Measurements from ENCODE around the gene KRTAP2-1. TPM values are rescaled to one million over a fixed set of nuclear protein-coding genes. Genes with fewer than 3 reads are reported as not detected.
"Not testable (repeated sequence)": the region's sequence is repeated elsewhere in the genome, so short reads cannot be mapped to it uniquely, and the experiment has no call there.

Gene KRTAP2-1
- not detected in 2 replicates for polyA plus RNA-seq (2013)

- H3K18ac ChIP-seq (ENCODE audit: low read length): peak within 1 kb of the TSS; percentile 57
- H3K4ac ChIP-seq (ENCODE audit: low read depth, low read length): peak within 1 kb of the TSS; percentile 52
- not testable (repeated sequence) for H4K12ac ChIP-seq (ENCODE audit: low read depth, low read length); H3K9me3 ChIP-seq (ENCODE audit: insufficient read depth, low read depth, low read length); H3K27me3 ChIP-seq (ENCODE audit: insufficient read depth, low read length); H3K4me1 ChIP-seq (ENCODE audit: control insufficient read depth in 1 of 2, insufficient read depth in 2 of 2, low read length in 2 of 2); H3K9ac ChIP-seq (ENCODE audit: low read length); H3K4me2 ChIP-seq (ENCODE audit: low read length); H3K4me3 ChIP-seq (ENCODE audit: low read depth, low read length); H3K79me2 ChIP-seq (ENCODE audit: control insufficient read depth, insufficient read depth, low read length, poor library complexity); H3K79me1 ChIP-seq (ENCODE audit: low read length); DNase-seq; H3K23ac ChIP-seq (ENCODE audit: low read length); H3K36me3 ChIP-seq (ENCODE audit: control insufficient read depth in 1 of 2, insufficient read depth in 2 of 2, low read length in 2 of 2); H2AFZ ChIP-seq (ENCODE audit: insufficient read depth, low read length, poor library complexity)
- peak within 1 kb of the TSS; percentile 23 for H4K8ac ChIP-seq (ENCODE audit: low read depth, low read length)
- H3K27ac ChIP-seq (ENCODE audit: low read depth, low read length): peak within 1 kb of the TSS; percentile 81
- H3K14ac ChIP-seq (ENCODE audit: low read length): peak within 1 kb of the TSS; percentile 66
- H2BK12ac ChIP-seq (ENCODE audit: low read length): peak within 1 kb of the TSS; percentile 88
- H2BK120ac ChIP-seq (ENCODE audit: insufficient read depth, low read length, poor library complexity): peak within 1 kb of the TSS; percentile 84
- H2AK5ac ChIP-seq (ENCODE audit: low read length): peak within 1 kb of the TSS; percentile 54
- WGBS (ENCODE audit: extremely low coverage, insufficient coverage, insufficient read length): no CpG with 5 or more reads among the region's 33 CpGs
- peak within 1 kb of the TSS; percentile 84 for H2BK5ac ChIP-seq (ENCODE audit: low read depth, low read length, poor library complexity)
- H4K91ac ChIP-seq (ENCODE audit: low read depth, low read length): peak within 1 kb of the TSS; percentile 72
Measured at GRCh38 chr17:41046735-41047465, at the start of gene KRTAP2-1. KRTAP2-1 (minus strand) TSS chr17:41047316; CDS start chr17:41047267, 49 bp downstream.

- H3K23ac ChIP-seq (ENCODE audit: low read length): no peak overlapping the region
- H3K27ac ChIP-seq (ENCODE audit: low read depth, low read length): no peak overlapping the region
- H2BK120ac ChIP-seq (ENCODE audit: insufficient read depth, low read length, poor library complexity): no peak overlapping the region
- no peak overlapping the region for H2BK12ac ChIP-seq (ENCODE audit: low read length)
- no peak overlapping the region for H4K12ac ChIP-seq (ENCODE audit: low read depth, low read length)
- no peak for DNase-seq
- H3K9me3 ChIP-seq (ENCODE audit: insufficient read depth, low read depth, low read length): peaks cover 2% of the 10 kb centered on the region
- no peak overlapping the region for H2AK5ac ChIP-seq (ENCODE audit: low read length)
- no peaks in the 10 kb centered on the region for H3K79me2 ChIP-seq (ENCODE audit: control insufficient read depth, insufficient read depth, low read length, poor library complexity)
- H4K8ac ChIP-seq (ENCODE audit: low read depth, low read length): no peak overlapping the region
- WGBS (ENCODE audit: extremely low coverage, insufficient coverage, insufficient read length): no CpG with 5 or more reads among the region's 7 CpGs
- no peaks in the 10 kb centered on the region for H3K27me3 ChIP-seq (ENCODE audit: insufficient read depth, low read length)
- no peak overlapping the region for H3K4ac ChIP-seq (ENCODE audit: low read depth, low read length)
- H4K91ac ChIP-seq (ENCODE audit: low read depth, low read length): no peak overlapping the region
- H2AFZ ChIP-seq (ENCODE audit: insufficient read depth, low read length, poor library complexity): no peak overlapping the region
- H3K9ac ChIP-seq (ENCODE audit: low read length): no peak overlapping the region
- no peaks in the 10 kb centered on the region for H3K79me1 ChIP-seq (ENCODE audit: low read length)
- no peak overlapping the region for H3K4me2 ChIP-seq (ENCODE audit: low read length)
- H3K18ac ChIP-seq (ENCODE audit: low read length): no peak overlapping the region
- no peak overlapping the region for H3K4me3 ChIP-seq (ENCODE audit: low read depth, low read length)
- no peaks in the 10 kb centered on the region for H3K36me3 ChIP-seq (ENCODE audit: control insufficient read depth in 1 of 2, insufficient read depth in 2 of 2, low read length in 2 of 2)
- H3K4me1 ChIP-seq (ENCODE audit: control insufficient read depth in 1 of 2, insufficient read depth in 2 of 2, low read length in 2 of 2): no peaks in the 10 kb centered on the region
- H3K14ac ChIP-seq (ENCODE audit: low read length): no peak overlapping the region
- H2BK5ac ChIP-seq (ENCODE audit: low read depth, low read length, poor library complexity): no peak overlapping the region
Measured at GRCh38 chr17:41096055-41096454, 48.9 kb upstream of the KRTAP2-1 start.

GRCh38 chr17:41088760-41089352 is 41.7 kb upstream of the KRTAP2-1 start:
- not testable (repeated sequence) for H3K4ac ChIP-seq (ENCODE audit: low read depth, low read length); H3K18ac ChIP-seq (ENCODE audit: low read length); H3K4me2 ChIP-seq (ENCODE audit: low read length); H3K79me2 ChIP-seq (ENCODE audit: control insufficient read depth, insufficient read depth, low read length, poor library complexity); H3K79me1 ChIP-seq (ENCODE audit: low read length); H2BK120ac ChIP-seq (ENCODE audit: insufficient read depth, low read length, poor library complexity); H3K9me3 ChIP-seq (ENCODE audit: insufficient read depth, low read depth, low read length); H4K12ac ChIP-seq (ENCODE audit: low read depth, low read length); H3K27ac ChIP-seq (ENCODE audit: low read depth, low read length); H2AFZ ChIP-seq (ENCODE audit: insufficient read depth, low read length, poor library complexity); H3K9ac ChIP-seq (ENCODE audit: low read length); H3K14ac ChIP-seq (ENCODE audit: low read length); H2AK5ac ChIP-seq (ENCODE audit: low read length); H3K36me3 ChIP-seq (ENCODE audit: control insufficient read depth in 1 of 2, insufficient read depth in 2 of 2, low read length in 2 of 2); H4K91ac ChIP-seq (ENCODE audit: low read depth, low read length); H3K4me3 ChIP-seq (ENCODE audit: low read depth, low read length); H3K4me1 ChIP-seq (ENCODE audit: control insufficient read depth in 1 of 2, insufficient read depth in 2 of 2, low read length in 2 of 2); H2BK5ac ChIP-seq (ENCODE audit: low read depth, low read length, poor library complexity); H3K23ac ChIP-seq (ENCODE audit: low read length); DNase-seq; H2BK12ac ChIP-seq (ENCODE audit: low read length); H3K27me3 ChIP-seq (ENCODE audit: insufficient read depth, low read length); H4K8ac ChIP-seq (ENCODE audit: low read depth, low read length)
- no CpG with 5 or more reads among the region's 4 CpGs for WGBS (ENCODE audit: extremely low coverage, insufficient coverage, insufficient read length)

- H4K8ac ChIP-seq (ENCODE audit: low read depth, low read length); H3K27ac ChIP-seq (ENCODE audit: low read depth, low read length); H3K9me3 ChIP-seq (ENCODE audit: insufficient read depth, low read depth, low read length); H3K79me2 ChIP-seq (ENCODE audit: control insufficient read depth, insufficient read depth, low read length, poor library complexity); H3K4ac ChIP-seq (ENCODE audit: low read depth, low read length); H2BK12ac ChIP-seq (ENCODE audit: low read length); H3K36me3 ChIP-seq (ENCODE audit: control insufficient read depth in 1 of 2, insufficient read depth in 2 of 2, low read length in 2 of 2); H3K4me2 ChIP-seq (ENCODE audit: low read length); H2AK5ac ChIP-seq (ENCODE audit: low read length); H2BK5ac ChIP-seq (ENCODE audit: low read depth, low read length, poor library complexity); H3K4me1 ChIP-seq (ENCODE audit: control insufficient read depth in 1 of 2, insufficient read depth in 2 of 2, low read length in 2 of 2); H2AFZ ChIP-seq (ENCODE audit: insufficient read depth, low read length, poor library complexity); H3K27me3 ChIP-seq (ENCODE audit: insufficient read depth, low read length); H3K14ac ChIP-seq (ENCODE audit: low read length); H3K18ac ChIP-seq (ENCODE audit: low read length); H4K91ac ChIP-seq (ENCODE audit: low read depth, low read length); H2BK120ac ChIP-seq (ENCODE audit: insufficient read depth, low read length, poor library complexity); H3K79me1 ChIP-seq (ENCODE audit: low read length); H3K23ac ChIP-seq (ENCODE audit: low read length); H3K4me3 ChIP-seq (ENCODE audit: low read depth, low read length); H4K12ac ChIP-seq (ENCODE audit: low read depth, low read length); DNase-seq; H3K9ac ChIP-seq (ENCODE audit: low read length): not testable (repeated sequence)
- WGBS (ENCODE audit: extremely low coverage, insufficient coverage, insufficient read length): no CpG with 5 or more reads among the region's 14 CpGs
Measured at GRCh38 chr17:41084100-41084856, 37.2 kb upstream of the KRTAP2-1 start, which contains the start of gene KRTAP4-7. KRTAP4-7 (plus strand) TSS chr17:41084150; CDS start chr17:41084207, 57 bp downstream.

All from trophoblast cell (in vitro differentiated cells and primary cell).